OCI-LY7 (cell line): ENCODE results near the gene SPATA33.

Experiments
- CTCF ChIP-seq: fragments of 200-600 bp; sonication (generic); conservative IDR thresholded peaks from 2 replicates; pipeline ENCODE4 v1.5.1; 2014; ENCODE audit warnings: mild to moderate bottlenecking, antibody characterized with exemption, low read length, moderate library complexity, mixed read lengths
- EZH2phosphoT487 ChIP-seq: fragments of 200-600 bp; sonication (generic); IDR thresholded peaks from 2 replicates; pipeline ENCODE4 v1.6.1; 2018; ENCODE audit warnings: low read depth, borderline replicate concordance, mild to moderate bottlenecking, mixed run types, antibody characterized with exemption, low read length, moderate library complexity, mixed read lengths

GRCh38 chr16:89620406-89620841 is 37.2 kb upstream of the SPATA33 start:
- TF ChIP-seq CTCF, result no peak
- TF ChIP-seq EZH2phosphoT487, result no peak
